Measurements from ENCODE around the gene OAS2. TPM values are rescaled to one million over a fixed set of nuclear protein-coding genes. Genes with fewer than 3 reads are reported as not detected.

The OAS2 gene
- total and polyA plus RNA-seq, 2 of the 4 experiments (the other 2 are of a cell fraction), result under 0.01 TPM; not detected in 1

GRCh38 chr12:112933129-112933505 lies 45.2 kb upstream of the OAS2 start:
- H3K4me2 ChIP-seq (ENCODE audit: low read depth, low read length), result no peak overlapping the region
- H3K79me1 ChIP-seq (ENCODE audit: low read depth in 1 of 2, low read length in 2 of 2), result no peaks in the 10 kb centered on the region
- H3K27ac ChIP-seq (ENCODE audit: insufficient read depth, low read length), result no peak overlapping the region
- no peaks in the 10 kb centered on the region for H3K36me3 ChIP-seq (ENCODE audit: control insufficient read depth, insufficient read depth, low read length)
- no peak overlapping the region for H2AFZ ChIP-seq (replicated peaks; ENCODE audit: low read length, poor library complexity)
- H4K20me1 ChIP-seq (ENCODE audit: insufficient read depth, low read length), result no peaks in the 10 kb centered on the region
- no peak overlapping the region for H4K91ac ChIP-seq (ENCODE audit: insufficient read depth, low read depth, low read length)
- WGBS, 2 experiments (ENCODE audit: extremely low coverage in 2 of 2, insufficient read length in 1 of 2), result 86% methylated on average over 1 of the region's 2 CpGs; no CpG with 5 or more reads in 1 of the 2 experiments
- TF ChIP-seq ELK1 (IDR thresholded peaks at IDR 0.05; ENCODE audit: borderline replicate concordance, low read depth, low read length), result no peak
- no peak for TF ChIP-seq SMC3 (IDR thresholded peaks at IDR 0.05; ENCODE audit: low read depth, low read length)
- TF ChIP-seq, protein P1, sequence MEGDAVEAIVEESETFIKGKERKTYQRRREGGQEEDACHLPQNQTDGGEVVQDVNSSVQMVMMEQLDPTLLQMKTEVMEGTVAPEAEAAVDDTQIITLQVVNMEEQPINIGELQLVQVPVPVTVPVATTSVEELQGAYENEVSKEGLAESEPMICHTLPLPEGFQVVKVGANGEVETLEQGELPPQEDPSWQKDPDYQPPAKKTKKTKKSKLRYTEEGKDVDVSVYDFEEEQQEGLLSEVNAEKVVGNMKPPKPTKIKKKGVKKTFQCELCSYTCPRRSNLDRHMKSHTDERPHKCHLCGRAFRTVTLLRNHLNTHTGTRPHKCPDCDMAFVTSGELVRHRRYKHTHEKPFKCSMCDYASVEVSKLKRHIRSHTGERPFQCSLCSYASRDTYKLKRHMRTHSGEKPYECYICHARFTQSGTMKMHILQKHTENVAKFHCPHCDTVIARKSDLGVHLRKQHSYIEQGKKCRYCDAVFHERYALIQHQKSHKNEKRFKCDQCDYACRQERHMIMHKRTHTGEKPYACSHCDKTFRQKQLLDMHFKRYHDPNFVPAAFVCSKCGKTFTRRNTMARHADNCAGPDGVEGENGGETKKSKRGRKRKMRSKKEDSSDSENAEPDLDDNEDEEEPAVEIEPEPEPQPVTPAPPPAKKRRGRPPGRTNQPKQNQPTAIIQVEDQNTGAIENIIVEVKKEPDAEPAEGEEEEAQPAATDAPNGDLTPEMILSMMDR (conservative IDR thresholded peaks at IDR 0.05; ENCODE audit: low read depth, low read length), result no peak
- no peak for TF ChIP-seq POLR2A (IDR thresholded peaks at IDR 0.05; ENCODE audit: low read depth, low read length)
- no peak for TF ChIP-seq FOS (IDR thresholded peaks at IDR 0.05; ENCODE audit: low read depth, low read length)
- TF ChIP-seq MAFK (IDR thresholded peaks at IDR 0.05; ENCODE audit: low read depth, low read length), result no peak
- no peak for DNase-seq
- no peak overlapping the region for H3K14ac ChIP-seq (replicated peaks; ENCODE audit: low read depth, low read length)
- CTCF ChIA-PET, result no interaction called here
- H3K9me3 ChIP-seq (ENCODE audit: control insufficient read depth, insufficient read depth, low read length), result no peaks in the 10 kb centered on the region
- H3K4me1 ChIP-seq (ENCODE audit: control insufficient read depth, insufficient read depth, low read length), result no peaks in the 10 kb centered on the region
- no peak overlapping the region for H3K9ac ChIP-seq (ENCODE audit: low read depth, low read length)
- no peak overlapping the region for H2BK120ac ChIP-seq (ENCODE audit: low read depth, low read length)
- no peak for ATAC-seq (ENCODE audit: low read depth)
- no peaks in the 10 kb centered on the region for H3K27me3 ChIP-seq (ENCODE audit: control insufficient read depth, insufficient read depth, low read length)
- H2BK20ac ChIP-seq (ENCODE audit: low read depth, low read length), result no peak overlapping the region
- dilution Hi-C loops (cut with HindIII; ENCODE audit: low sequenced_read_pairs, unreplicated experiment), result no loop called here
- no peak overlapping the region for H2AK5ac ChIP-seq (ENCODE audit: low read depth, low read length)
- no peak overlapping the region for H2BK5ac ChIP-seq (ENCODE audit: low read depth, low read length, poor library complexity, severe bottlenecking)
- intact Hi-C loops (cut with micrococcal nuclease), result no loop called here
- no peak overlapping the region for H3K18ac ChIP-seq (ENCODE audit: low read depth, low read length)
- no TSS peak for BruUV-seq (replicated peaks)
- POLR2A ChIA-PET (ENCODE audit: unreplicated experiment), result no interaction called here
- no peaks in the 10 kb centered on the region for H3K9me1 ChIP-seq (ENCODE audit: insufficient read depth, low read length)
- in situ Hi-C loops (cut with MboI; ENCODE audit: low sequenced_read_pairs), result no loop called here
- H3K56ac ChIP-seq (ENCODE audit: extremely low read depth, insufficient read depth, low read length), result no peak overlapping the region
- no peak overlapping the region for H3K4ac ChIP-seq (ENCODE audit: low read depth, low read length)
- no peak overlapping the region for H4K8ac ChIP-seq (ENCODE audit: low read depth in 2 of 2, low read length in 2 of 2)
- no peak overlapping the region for H3K23ac ChIP-seq (ENCODE audit: low read depth, low read length)
- H2BK15ac ChIP-seq (ENCODE audit: low read depth, low read length), result no peak overlapping the region
- no peak overlapping the region for H4K5ac ChIP-seq (ENCODE audit: low read depth, low read length)
- H2AK9ac ChIP-seq (replicated peaks; ENCODE audit: low read depth, low read length, poor library complexity), result no peak overlapping the region
- H3K4me3 ChIP-seq (ENCODE audit: insufficient read depth, low read depth, low read length), result no peak overlapping the region
